GM23338 (cell line): Measurements from ENCODE around the gene MARK2.

Source experiments
- CTCF ChIP-seq, 2 experiments: fragments of 200-600 bp in 1 of 2; sonication (generic) in 1 of 2; conservative IDR thresholded peaks; 2 replicates each; pipeline versions ENCODE4 v1.5.1 to v1.6.1; 2016 to 2017; ENCODE audit warnings: antibody characterized with exemption in 2 of 2, low read depth in 2 of 2, mild to moderate bottlenecking in 2 of 2, moderate library complexity in 1 of 2
- ETS1 ChIP-seq: IDR thresholded peaks from 2 replicates; pipeline ENCODE4 v1.6.1; 2016; ENCODE audit warnings: antibody characterized with exemption
- EZH2 ChIP-seq: fragments of 200-600 bp; sonication (generic); IDR thresholded peaks from one replicate; pipeline ENCODE4 v1.8.0; 2017; ENCODE audit warnings: antibody characterized with exemption, mild to moderate bottlenecking, low read depth; ENCODE audit not compliant: unreplicated experiment
- EZH2phosphoT487 ChIP-seq: fragments of 200-600 bp; sonication (generic); IDR thresholded peaks from one replicate; pipeline ENCODE4 v1.8.1; 2018; ENCODE audit warnings: antibody characterized with exemption; ENCODE audit not compliant: unreplicated experiment
- NANOG ChIP-seq: IDR thresholded peaks from 2 replicates; pipeline ENCODE4 v1.6.1; 2016; ENCODE audit warnings: antibody characterized with exemption, borderline replicate concordance
- POLR2AphosphoS5 ChIP-seq: IDR thresholded peaks from 2 replicates; pipeline ENCODE4 v1.6.1; 2016; ENCODE audit warnings: antibody characterized with exemption, low read depth
- REST ChIP-seq: IDR thresholded peaks from one replicate; pipeline ENCODE4 v1.6.1; 2018; ENCODE audit warnings: antibody characterized with exemption; ENCODE audit not compliant: unreplicated experiment
- ZNF114 ChIP-seq: fragments of 250-450 bp; sonication (Bioruptor Pico); IDR thresholded peaks from 2 replicates; pipeline ENCODE4 v1.5.0; 2020; ENCODE audit warnings: mild to moderate bottlenecking, moderate library complexity
- ZNF462 ChIP-seq: fragments of 250-450 bp; sonication (Bioruptor Pico); IDR thresholded peaks from 2 replicates; pipeline ENCODE4 v1.5.0; 2020; ENCODE audit warnings: mild to moderate bottlenecking, moderate library complexity

- no peak for TF ChIP-seq POLR2AphosphoS5
- no peak for TF ChIP-seq CTCF (conservative IDR thresholded peaks at IDR 0.05; ENCODE audit: low read depth in 2 of 2)
- TF ChIP-seq EZH2phosphoT487 = no peak
- TF ChIP-seq REST = no peak
- TF ChIP-seq EZH2 = no peak
- no peak for TF ChIP-seq ZNF462 (CRISPR knock-in tag)
- TF ChIP-seq ETS1 = no peak
- TF ChIP-seq ZNF114 (CRISPR knock-in tag) = no peak
- TF ChIP-seq NANOG = no peak
Measured at GRCh38 chr11:63941901-63942300, 103.0 kb downstream of the MARK2 start.
